H9 (cell line): ENCODE measurements around the gene FOXP4. TPM values are rescaled to one million over a fixed set of nuclear protein-coding genes. Genes with fewer than 3 reads are reported as not detected.

Experiments used
- DNase-seq: peaks from one replicate; pipeline ENCODE4 v3.0.0-alpha.2; 2017
- H2AFZ ChIP-seq: one replicate; pipeline ENCODE4 v1.6.1; 2013; ENCODE audit warnings: mild to moderate bottlenecking, low read length, control low read depth, moderate library complexity
- H2AK5ac ChIP-seq: 2 replicates; pipeline ENCODE4 v1.6.1; 2013; ENCODE audit warnings: low read length, control low read depth, mixed read lengths; ENCODE audit not compliant: insufficient read length
- H2BK120ac ChIP-seq: one replicate; pipeline ENCODE4 v1.6.1; 2013; ENCODE audit warnings: low read depth, mild to moderate bottlenecking, low read length, control low read depth, inconsistent platforms; ENCODE audit not compliant: poor library complexity, severe bottlenecking
- H2BK12ac ChIP-seq: 2 replicates; pipeline ENCODE4 v1.6.1; 2013; ENCODE audit warnings: low read length, control low read depth, mixed read lengths, low read depth; ENCODE audit not compliant: insufficient read length
- H2BK15ac ChIP-seq: 2 replicates; pipeline ENCODE4 v1.6.1; 2013; ENCODE audit warnings: low read depth, low read length, control low read depth
- H2BK20ac ChIP-seq: one replicate; pipeline ENCODE4 v1.6.1; 2013; ENCODE audit warnings: low read depth, mild to moderate bottlenecking, low read length, control low read depth, inconsistent platforms; ENCODE audit not compliant: poor library complexity, severe bottlenecking
- H2BK5ac ChIP-seq: 2 replicates; pipeline ENCODE4 v1.6.1; 2013; ENCODE audit warnings: low read length, control low read depth, mixed read lengths; ENCODE audit not compliant: insufficient read length
- H3K14ac ChIP-seq: 2 replicates; pipeline ENCODE4 v1.6.1; 2013; ENCODE audit warnings: low read length, control low read depth; ENCODE audit not compliant: insufficient read depth
- H3K18ac ChIP-seq: 2 replicates; pipeline ENCODE4 v1.6.1; 2013; ENCODE audit warnings: low read depth, mild to moderate bottlenecking, mixed read lengths, low read length, control low read depth; ENCODE audit not compliant: insufficient read length
- H3K23ac ChIP-seq: 2 replicates; pipeline ENCODE4 v1.6.1; 2013; ENCODE audit warnings: low read length, control low read depth, mixed read lengths, low read depth; ENCODE audit not compliant: insufficient read length
- H3K23me2 ChIP-seq: 2 replicates; pipeline ENCODE4 v1.6.1; 2013; ENCODE audit warnings: low read depth, mild to moderate bottlenecking, mixed read lengths, low read length, control low read depth; ENCODE audit not compliant: insufficient read length, poor library complexity, severe bottlenecking
- H3K27ac ChIP-seq: 2 replicates; pipeline ENCODE4 v1.5.1; 2013; ENCODE audit warnings: low read length, control low read depth, mixed read lengths, low read depth; ENCODE audit not compliant: insufficient read length
- H3K27me3 ChIP-seq: 2 replicates; pipeline ENCODE4 v1.6.1; 2013; ENCODE audit warnings: low read length, control low read depth, inconsistent platforms; ENCODE audit not compliant: insufficient read depth
- H3K4ac ChIP-seq: 2 replicates; pipeline ENCODE4 v1.6.1; 2013; ENCODE audit warnings: low read depth, mild to moderate bottlenecking, control low read depth, inconsistent platforms, low read length, moderate library complexity
- H3K4me1 ChIP-seq: 2 replicates; pipeline ENCODE4 v1.6.1; 2013; ENCODE audit warnings: low read length, control low read depth, inconsistent platforms; ENCODE audit not compliant: insufficient read depth
- H3K4me2 ChIP-seq: 2 replicates; pipeline ENCODE4 v1.6.1; 2013; ENCODE audit warnings: low read length, control low read depth, mixed read lengths; ENCODE audit not compliant: insufficient read length, insufficient read depth
- H3K56ac ChIP-seq: 2 replicates; pipeline ENCODE4 v1.6.1; 2013; ENCODE audit warnings: low read depth, mild to moderate bottlenecking, mixed read lengths, low read length, control low read depth; ENCODE audit not compliant: insufficient read length
- H3K79me1 ChIP-seq: 2 replicates; pipeline ENCODE4 v1.6.1; 2013; ENCODE audit warnings: low read depth, mild to moderate bottlenecking, moderate library complexity, low read length, control low read depth, inconsistent platforms; ENCODE audit not compliant: insufficient read depth, poor library complexity, severe bottlenecking
- H3K79me2 ChIP-seq: 2 replicates; pipeline ENCODE4 v1.6.1; 2013; ENCODE audit warnings: low read length, control low read depth, inconsistent platforms; ENCODE audit not compliant: insufficient read depth
- H3K9ac ChIP-seq: 2 replicates; pipeline ENCODE4 v1.6.1; 2013; ENCODE audit warnings: low read length, control low read depth, mixed read lengths; ENCODE audit not compliant: insufficient read length; ENCODE audit errors: extremely low read depth
- H3K9me3 ChIP-seq: one replicate; pipeline ENCODE4 v1.6.1; 2013; ENCODE audit warnings: low read depth, low read length, inconsistent platforms; ENCODE audit not compliant: control insufficient read depth
- H3T11ph ChIP-seq: one replicate; pipeline ENCODE4 v1.6.1; 2013; ENCODE audit warnings: mild to moderate bottlenecking, low read length, control low read depth, inconsistent platforms
- H4K20me1 ChIP-seq: one replicate; pipeline ENCODE4 v1.6.1; 2013; ENCODE audit not compliant: control insufficient read depth, insufficient read length, insufficient read depth
- H4K5ac ChIP-seq: 2 replicates; pipeline ENCODE4 v1.6.1; 2013; ENCODE audit warnings: low read depth, mild to moderate bottlenecking, mixed read lengths, low read length, control low read depth; ENCODE audit not compliant: insufficient read length
- H4K8ac ChIP-seq: replicated peaks from 2 replicates; pipeline ENCODE4 v1.6.1; 2013; ENCODE audit warnings: low read length, control low read depth, mixed read lengths, low read depth; ENCODE audit not compliant: insufficient read length
- H4K91ac ChIP-seq: 2 replicates; pipeline ENCODE4 v1.6.1; 2013; ENCODE audit warnings: low read depth, mild to moderate bottlenecking, moderate library complexity, mixed read lengths, low read length, control low read depth; ENCODE audit not compliant: insufficient read length
- H3K27ac Mint-ChIP-seq, 3 experiments: 2 replicates in 2 of 3; 3 replicates in 1 of 3; pipeline ENCODE4 v1.8.0; 2020 to 2021; ENCODE audit warnings: mixed read lengths in 3 of 3, mild to moderate bottlenecking in 1 of 3, moderate library complexity in 1 of 3
- H3K27me3 Mint-ChIP-seq: 2 replicates; pipeline ENCODE4 v1.8.0; 2021; ENCODE audit warnings: low read depth, mild to moderate bottlenecking, moderate library complexity, mixed read lengths
- H3K36me3 Mint-ChIP-seq, 3 experiments: 2 replicates in 2 of 3; 3 replicates in 1 of 3; pipeline ENCODE4 v1.8.0; 2020 to 2021; ENCODE audit warnings: low read depth in 3 of 3, mixed read lengths in 3 of 3; ENCODE audit not compliant: insufficient read depth in 1 of 3
- H3K4me1 Mint-ChIP-seq, 2 experiments: 2 replicates each; pipeline ENCODE4 v1.8.0; 2020; ENCODE audit warnings: mixed read lengths in 2 of 2
- H3K4me3 Mint-ChIP-seq, 2 experiments: 2 replicates in 1 of 2; 3 replicates in 1 of 2; pipeline ENCODE4 v1.8.0; 2020 to 2021; ENCODE audit warnings: mild to moderate bottlenecking in 2 of 2, mixed read lengths in 2 of 2, moderate library complexity in 1 of 2
- H3K9me3 Mint-ChIP-seq, 2 experiments: 2 replicates in 1 of 2; 3 replicates in 1 of 2; pipeline ENCODE4 v1.8.0; 2020; ENCODE audit warnings: mild to moderate bottlenecking in 2 of 2, mixed read lengths in 2 of 2, moderate library complexity in 1 of 2
- WGBS: extraction: QIAGEN DNeasy Blood & Tissue Kit; methylation state at CpG from one replicate; pipeline ENCODE4 v1.1.7; 2013; ENCODE audit warnings: missing lambda C conversion rate, low lambda C conversion rate, mixed read lengths; ENCODE audit not compliant: insufficient read length; ENCODE audit errors: extremely low coverage; 5-methylcytosine and 5-hydroxymethylcytosine counted together
- total RNA-seq: library from RNA; stranded (reverse); gene quantifications from 2 replicates; pipeline ENCODE4 v1.2.1, GENCODE V29; 2021
- TF ChIP-seq, protein P1 (sequence below): fragments of 200-600 bp; sonication (generic); conservative IDR thresholded peaks from 3 replicates; pipeline ENCODE4 v1.8.0; 2021; ENCODE audit warnings: antibody characterized with exemption, mild to moderate bottlenecking

FOXP4 gene
- total RNA-seq, 1 experiment from 2014 or later: 18.2 TPM

DNA sequence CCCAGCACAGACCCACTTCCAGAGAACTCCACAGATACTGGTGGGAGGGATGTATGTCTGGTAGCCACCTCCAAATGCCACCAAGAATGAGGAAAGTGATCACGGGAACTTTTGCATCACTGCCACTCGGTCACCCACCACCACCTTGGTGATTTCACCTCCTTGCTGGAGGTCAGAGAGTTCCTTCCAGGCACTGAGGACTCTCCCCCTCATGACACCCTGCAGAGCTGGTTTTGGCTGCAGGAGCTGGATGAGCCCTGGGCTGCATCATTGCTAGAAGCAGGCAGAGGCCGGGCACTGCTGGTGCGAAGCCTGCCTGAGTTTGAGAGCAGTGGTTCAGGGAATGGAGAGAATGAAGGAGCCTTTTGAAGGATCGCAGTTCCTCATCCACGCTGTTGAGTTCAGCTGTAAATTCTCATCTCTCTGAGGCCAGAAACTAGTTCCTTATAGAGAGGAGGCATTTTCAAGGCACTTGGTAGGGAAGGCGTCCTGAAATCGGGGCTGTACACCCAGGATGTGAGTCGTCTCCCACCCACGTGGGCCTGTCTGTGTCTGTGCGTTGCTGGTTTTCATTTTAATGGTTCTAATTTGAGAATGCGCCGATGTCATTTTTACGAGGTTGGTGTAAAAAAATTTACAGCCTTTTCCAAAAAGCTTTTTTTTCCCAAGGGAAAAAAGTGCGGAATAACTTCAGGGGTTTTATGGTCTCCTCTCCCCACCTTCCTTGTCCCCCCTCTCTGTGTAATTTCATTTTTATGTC, 25.0 kb downstream of the FOXP4 start:
- Histone ChIP-seq H4K5ac (no peak overlapping the region), H3K27me3 (no peaks in the 10 kb centered on the region), H3K14ac (peak overlapping the region; percentile 61; the same call in 1 of the 2 replicates), H2BK12ac (no peak overlapping the region), H4K91ac (no peak overlapping the region), H2BK5ac (no peak overlapping the region), H3K4me1 (peaks cover 18% of the 10 kb centered on the region), H3K79me2 (no peaks in the 10 kb centered on the region), H2AK5ac (no peak overlapping the region), H3K79me1 (no peaks in the 10 kb centered on the region), H3K9ac (no peak overlapping the region), H3T11ph (no peak overlapping the region), H2BK15ac (no peak overlapping the region), H4K20me1 (no peaks in the 10 kb centered on the region), H3K4ac (no peak overlapping the region), H3K18ac (peak overlapping the region; percentile 21), H2BK120ac (no peak overlapping the region), H3K4me2 (no peak overlapping the region), H3K56ac (no peak overlapping the region), H4K8ac (no peak overlapping the region), H3K23ac (no peak overlapping the region), H2AFZ (no peak overlapping the region), H3K23me2 (no peaks in the 10 kb centered on the region), H2BK20ac (no peak overlapping the region), H3K9me3 (no peaks in the 10 kb centered on the region), H3K27ac (no peak overlapping the region)
- H3K9me3 Mint-ChIP-seq: no peaks in the 10 kb centered on the region; a peak in 1 of 5 replicates
- H3K27ac Mint-ChIP-seq: peak overlapping the region in 1 of 3 experiments; percentile 12; a peak in 3 of 7 replicates
- TF ChIP-seq, protein P1, sequence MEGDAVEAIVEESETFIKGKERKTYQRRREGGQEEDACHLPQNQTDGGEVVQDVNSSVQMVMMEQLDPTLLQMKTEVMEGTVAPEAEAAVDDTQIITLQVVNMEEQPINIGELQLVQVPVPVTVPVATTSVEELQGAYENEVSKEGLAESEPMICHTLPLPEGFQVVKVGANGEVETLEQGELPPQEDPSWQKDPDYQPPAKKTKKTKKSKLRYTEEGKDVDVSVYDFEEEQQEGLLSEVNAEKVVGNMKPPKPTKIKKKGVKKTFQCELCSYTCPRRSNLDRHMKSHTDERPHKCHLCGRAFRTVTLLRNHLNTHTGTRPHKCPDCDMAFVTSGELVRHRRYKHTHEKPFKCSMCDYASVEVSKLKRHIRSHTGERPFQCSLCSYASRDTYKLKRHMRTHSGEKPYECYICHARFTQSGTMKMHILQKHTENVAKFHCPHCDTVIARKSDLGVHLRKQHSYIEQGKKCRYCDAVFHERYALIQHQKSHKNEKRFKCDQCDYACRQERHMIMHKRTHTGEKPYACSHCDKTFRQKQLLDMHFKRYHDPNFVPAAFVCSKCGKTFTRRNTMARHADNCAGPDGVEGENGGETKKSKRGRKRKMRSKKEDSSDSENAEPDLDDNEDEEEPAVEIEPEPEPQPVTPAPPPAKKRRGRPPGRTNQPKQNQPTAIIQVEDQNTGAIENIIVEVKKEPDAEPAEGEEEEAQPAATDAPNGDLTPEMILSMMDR: no peak
- peak overlapping the region in 1 of 2 experiments; percentile 6; a peak in 1 of 5 replicates for H3K4me3 Mint-ChIP-seq
- WGBS: no CpG with 5 or more reads among the region's 15 CpGs
- peaks cover 64 to 73% of the 10 kb centered on the region in 2 experiments for H3K4me1 Mint-ChIP-seq
- no peak for DNase-seq
- peaks cover 3 to 20% (median 14%) of the 10 kb centered on the region in 3 experiments; a peak in 6 of 7 replicates for H3K36me3 Mint-ChIP-seq
- peaks cover 14% of the 10 kb centered on the region for H3K27me3 Mint-ChIP-seq
